HG03342 (cell line): ENCODE data around the gene SSTR3.

Source experiments
- ATAC-seq: cut with Tn5 transposase; IDR thresholded peaks from one replicate; pipeline ENCODE4 v1.9.1; 2021; ENCODE audit warnings: mild to moderate bottlenecking, moderate library complexity; ENCODE audit not compliant: unreplicated experiment

Gene SSTR3

GRCh38 chr22:37198258-37199102 is 13.8 kb downstream of the SSTR3 start:
- ATAC-seq, result no peak

GRCh38 chr22:37197451-37198257 is 14.6 kb downstream of the SSTR3 start:
- no peak for ATAC-seq

- no peak for ATAC-seq
Measured at GRCh38 chr22:37196539-37197450, 15.5 kb downstream of the SSTR3 start.

GRCh38 chr22:37195921-37196320 is 16.4 kb downstream of the SSTR3 start:
- no peak for ATAC-seq

- ATAC-seq, result no peak
Measured at GRCh38 chr22:37194750-37195149, 17.5 kb downstream of the SSTR3 start.

GRCh38 chr22:37193629-37194191 is 18.6 kb downstream of the SSTR3 start:
- no peak for ATAC-seq

GRCh38 chr22:37192741-37193140 is 19.5 kb downstream of the SSTR3 start:
- ATAC-seq, result no peak

- no peak for ATAC-seq
Measured at GRCh38 chr22:37192204-37192603, 20.1 kb downstream of the SSTR3 start.

GRCh38 chr22:37190262-37190780 is 22.0 kb downstream of the SSTR3 start:
- no peak for ATAC-seq

- no peak for ATAC-seq
Measured at GRCh38 chr22:37188901-37189466, 23.3 kb downstream of the SSTR3 start.

GRCh38 chr22:37187891-37188761 is 24.2 kb downstream of the SSTR3 start, which contains the start of gene C1QTNF6:
C1QTNF6 (minus strand) TSS chr22:37188247; CDS start chr22:37188213, 34 bp downstream.
- ATAC-seq, result no peak

GRCh38 chr22:37187552-37187890 is 24.8 kb downstream of the SSTR3 start:
- no peak for ATAC-seq

GRCh38 chr22:37186997-37187522 is 25.2 kb downstream of the SSTR3 start:
- no peak for ATAC-seq

- no peak for ATAC-seq
Measured at GRCh38 chr22:37186228-37186996, 25.9 kb downstream of the SSTR3 start.

GRCh38 chr22:37185646-37186227 is 26.5 kb downstream of the SSTR3 start:
- no peak for ATAC-seq

GRCh38 chr22:37184816-37185541 is 27.3 kb downstream of the SSTR3 start:
- ATAC-seq, result no peak

GRCh38 chr22:37184380-37184755 is 27.9 kb downstream of the SSTR3 start:
- ATAC-seq, result no peak
